HG03378 (cell line): Measurements from ENCODE around the gene STOML2.

Source experiments
- ATAC-seq: cut with Tn5 transposase; IDR thresholded peaks from one replicate; pipeline ENCODE4 v1.9.1; 2021; ENCODE audit warnings: mild to moderate bottlenecking, moderate library complexity; ENCODE audit not compliant: unreplicated experiment

STOML2 gene

GRCh38 chr9:35107297-35108290 lies 4.7 kb upstream of the STOML2 start:
- no peak for ATAC-seq

- no peak for ATAC-seq
These were observed 3.4 kb upstream of the STOML2 start for GRCh38 chr9:35106343-35106730.

- ATAC-seq, result no peak
These were observed 2.8 kb upstream of the STOML2 start for GRCh38 chr9:35105571-35106342.

- no peak for ATAC-seq
These were observed 2.2 kb upstream of the STOML2 start for GRCh38 chr9:35105126-35105525.

GRCh38 chr9:35104586-35104985 lies 1.7 kb upstream of the STOML2 start:
- ATAC-seq, result no peak

- no peak for ATAC-seq
These were observed 795 bp upstream of the STOML2 start for GRCh38 chr9:35103660-35104191.

GRCh38 chr9:35102465-35102768 lies 514 bp downstream of the STOML2 start:
- ATAC-seq, result peak; percentile 12

GRCh38 chr9:35097573-35097972 lies 5.4 kb downstream of the STOML2 start:
- no peak for ATAC-seq

- ATAC-seq, result peak; percentile 75
These were observed 6.7 kb downstream of the STOML2 start, which contains the start of gene PIGO for GRCh38 chr9:35096035-35096849. Gene PIGO, minus strand, starts transcription at chr9:35096591. Its CDS starts 1,026 bp downstream, at chr9:35095565.

- ATAC-seq, result no peak
These were observed 11.4 kb downstream of the STOML2 start for GRCh38 chr9:35091536-35091935.

GRCh38 chr9:35089434-35089833 lies 13.5 kb downstream of the STOML2 start:
- no peak for ATAC-seq

- no peak for ATAC-seq
These were observed 17.9 kb downstream of the STOML2 start for GRCh38 chr9:35085078-35085477.

GRCh38 chr9:35079426-35080341 lies 23.2 kb downstream of the STOML2 start, which contains the start of gene FANCG:
Gene FANCG, minus strand, starts transcription at chr9:35079942. Its CDS starts 418 bp downstream, at chr9:35079524.
- ATAC-seq, result peak; percentile 79

GRCh38 chr9:35079041-35079425 lies 23.9 kb downstream of the STOML2 start:
- no peak for ATAC-seq

GRCh38 chr9:35078066-35078465 lies 24.9 kb downstream of the STOML2 start:
- no peak for ATAC-seq

- no peak for ATAC-seq
These were observed 26.1 kb downstream of the STOML2 start for GRCh38 chr9:35076848-35077247.

GRCh38 chr9:35075358-35075757 lies 27.6 kb downstream of the STOML2 start:
- ATAC-seq, result no peak

GRCh38 chr9:35074791-35075190 lies 28.1 kb downstream of the STOML2 start:
- no peak for ATAC-seq

GRCh38 chr9:35074141-35074540 lies 28.8 kb downstream of the STOML2 start:
- no peak for ATAC-seq

GRCh38 chr9:35073279-35073612 lies 29.7 kb downstream of the STOML2 start:
- ATAC-seq, result no peak
